Glomerular visceral epithelial cell (primary cell): ENCODE measurements around the gene KLK10.

Experiments
- DNase-seq: peaks from one replicate; pipeline ENCODE4 v3.0.0-alpha.2; 2016; ENCODE audit errors: extremely low spot score

Gene KLK10

DNA sequence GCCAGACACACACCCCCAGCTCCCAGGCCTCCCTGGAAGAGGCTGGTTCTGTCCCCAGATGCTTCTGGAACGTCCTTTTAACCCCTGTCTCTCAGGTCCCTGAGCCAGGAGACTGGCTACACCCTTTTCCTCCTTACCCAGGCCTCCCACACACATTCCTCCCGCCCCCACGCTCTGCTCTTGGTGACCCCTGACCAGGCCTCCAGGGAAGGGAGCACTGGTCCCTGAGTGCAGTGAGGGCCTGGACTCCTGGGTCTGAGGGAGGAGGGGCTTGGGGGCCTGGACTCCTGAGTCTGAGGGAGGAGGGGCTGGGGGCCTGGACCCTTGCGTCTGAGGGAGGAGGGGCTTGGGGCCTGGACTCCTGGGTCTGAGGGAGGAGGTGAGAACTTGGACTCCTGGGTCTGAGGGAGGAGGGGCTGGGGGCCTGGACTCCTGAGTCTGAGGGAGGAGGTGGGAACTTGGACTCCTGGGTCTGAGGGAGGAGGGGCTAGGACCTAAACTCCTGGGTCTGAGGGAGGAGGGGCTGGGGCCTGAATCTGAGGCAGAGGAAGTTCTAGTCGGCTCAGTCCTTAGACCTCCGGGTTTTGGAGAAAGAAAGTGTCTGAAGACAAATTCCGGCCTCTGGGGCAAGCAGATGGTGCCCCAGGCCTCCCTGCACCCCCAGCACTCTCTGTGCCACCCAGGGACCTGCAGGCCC, 50.6 kb downstream of the KLK10 start:
- no peak for DNase-seq

DNA sequence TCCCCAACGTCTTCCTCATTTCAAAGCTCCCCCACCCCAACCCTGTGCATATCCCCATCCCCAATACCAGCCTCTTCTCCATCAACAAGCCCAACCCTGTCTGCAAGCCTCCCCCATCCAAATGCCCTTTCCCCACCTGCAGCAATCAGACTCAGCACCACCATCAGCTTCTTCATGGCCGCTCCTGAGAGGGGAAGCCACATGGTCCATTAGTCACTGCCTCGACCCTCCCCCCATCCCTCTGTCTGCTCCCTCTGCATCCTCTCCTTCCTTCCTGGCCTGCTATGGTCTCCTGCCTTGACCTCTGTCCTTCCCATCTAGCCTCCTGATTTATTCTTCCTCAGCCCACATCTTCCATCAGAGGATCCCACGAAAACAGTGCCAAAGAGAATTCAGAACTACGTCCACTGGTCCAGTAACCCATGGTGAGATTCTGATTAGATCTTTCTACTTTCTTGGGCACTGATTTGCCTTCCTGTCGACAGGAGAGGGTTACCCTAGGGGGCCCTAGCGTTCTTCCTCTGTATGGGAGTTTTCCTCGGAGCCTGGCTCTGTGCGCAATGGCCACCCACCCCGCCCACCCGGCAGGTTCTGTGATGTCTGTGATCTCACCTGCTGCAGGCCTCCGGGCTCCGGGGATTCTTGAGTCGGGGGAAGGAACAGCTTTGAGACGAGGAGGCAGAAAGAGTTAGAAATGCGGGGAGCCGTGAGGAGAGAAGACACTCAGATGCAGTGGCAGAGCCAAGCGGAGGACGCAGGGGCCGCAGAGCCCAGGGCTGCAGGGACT, 51.4 kb downstream of the KLK10 start:
- DNase-seq: no peak

DNA sequence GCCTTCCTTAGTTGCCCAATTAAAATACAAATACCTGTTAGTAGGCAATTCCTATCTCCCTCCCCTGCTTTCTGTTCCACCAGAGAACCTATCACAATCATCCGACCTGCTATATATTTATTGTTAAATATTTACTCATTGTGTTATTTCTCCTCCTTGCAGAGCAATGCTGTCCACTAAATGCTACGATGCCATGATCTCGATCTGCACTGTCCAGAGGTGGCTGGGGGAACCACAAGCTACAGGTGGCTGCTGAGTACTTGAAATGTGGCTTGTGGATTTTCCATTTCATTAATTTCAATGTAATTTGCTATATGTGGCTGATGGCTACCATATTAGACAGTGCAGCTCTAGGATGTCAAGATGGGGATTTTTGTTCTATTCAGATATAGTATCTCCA, 55.2 kb downstream of the KLK10 start:
- DNase-seq: no peak

DNA sequence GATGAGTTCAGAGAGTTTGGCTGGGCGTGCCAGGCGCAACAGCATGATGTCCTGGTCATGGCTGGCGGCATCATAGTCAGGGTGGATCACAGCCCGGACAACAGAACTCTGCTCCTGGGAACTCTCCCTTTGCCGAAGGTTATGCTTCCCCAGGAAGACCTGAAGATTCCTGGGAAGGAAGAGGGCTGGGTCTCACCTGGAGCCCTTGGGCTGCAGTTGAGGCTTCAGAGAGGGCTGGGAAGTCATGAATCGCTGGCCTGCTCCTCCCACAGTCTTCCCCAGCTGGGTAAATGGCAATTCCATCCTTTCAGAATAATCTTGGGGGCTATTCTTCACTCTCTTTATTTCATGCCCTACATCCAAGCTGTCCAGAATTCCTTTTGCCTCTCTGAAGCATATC, 56.1 kb downstream of the KLK10 start:
- DNase-seq: no peak
